ENCODE results near the gene MUC4. TPM values are rescaled to one million over a fixed set of nuclear protein-coding genes. Genes with fewer than 3 reads are reported as not detected.

The MUC4 gene
- polyA plus RNA-seq, 1 of the 3 experiments (the other 2 are of a cell fraction) = 0.07 TPM

GRCh38 chr3:195766671-195767070 is 45.1 kb downstream of the MUC4 start:
- no peaks in the 10 kb centered on the region for H3F3A ChIP-seq (replicated peaks; ENCODE audit: insufficient read depth)
- H3K79me2 ChIP-seq (ENCODE audit: insufficient read depth) = no peaks in the 10 kb centered on the region
- DNase-seq = no peak
- no peaks in the 10 kb centered on the region for H4K20me1 ChIP-seq (ENCODE audit: insufficient read depth)
- no peaks in the 10 kb centered on the region for H3K36me3 ChIP-seq (replicated peaks in 1 of 2; ENCODE audit: control insufficient read depth in 1 of 2, insufficient read depth in 2 of 2, low read length in 1 of 2)
- peaks cover 7% of the 10 kb centered on the region; the same call in 1 of the 2 replicates for H3K27me3 ChIP-seq (ENCODE audit: insufficient read depth)
- no peaks in the 10 kb centered on the region for H3K9me2 ChIP-seq
- ChIA-PET CTCF (interaction anchor here (1.1 kb wide), 1 partner anchor 83 kb away, joined by 3 read pairs; no protein-coding TSS in a partner anchor), POLR2A (no interaction called here)
- TF ChIP-seq TCF12 (IDR thresholded peaks at IDR 0.05) = no peak
- no peak for TF ChIP-seq REST (IDR thresholded peaks at IDR 0.05; ENCODE audit: low read depth, low read length)
- no peak for TF ChIP-seq SMC3 (IDR thresholded peaks at IDR 0.05; ENCODE audit: low read depth, low read length)
- TF ChIP-seq GATA2 (CRISPR knock-in tag; IDR thresholded peaks at IDR 0.05) = no peak
- no peak overlapping the region for H3K9ac ChIP-seq
- no peak overlapping the region for H2AFZ ChIP-seq (ENCODE audit: low read depth)
- no peak overlapping the region for H3K4me2 ChIP-seq
- no peaks in the 10 kb centered on the region; a peak in 1 of 4 replicates for H3K4me1 ChIP-seq (ENCODE audit: control insufficient read depth in 1 of 2, insufficient read depth in 2 of 2, low read depth in 1 of 2, low read length in 1 of 2)
- WGBS (ENCODE audit: low lambda C conversion rate) = 76% methylated on average over 5 of the region's 14 CpGs
- H3K9me3 ChIP-seq = no peaks in the 10 kb centered on the region
- no peak overlapping the region for H3K27ac ChIP-seq (ENCODE audit: low read depth in 2 of 2, low read length in 1 of 2)
- no peak overlapping the region for H3K4me3 ChIP-seq (ENCODE audit: low read depth in 2 of 2, low read length in 1 of 2)

GRCh38 chr3:195764961-195765706 is 46.6 kb downstream of the MUC4 start:
- H3K4me1 ChIP-seq (ENCODE audit: control insufficient read depth in 1 of 2, insufficient read depth in 2 of 2, low read depth in 1 of 2, low read length in 1 of 2) = no peaks in the 10 kb centered on the region; a peak in 1 of 4 replicates
- H3K79me2 ChIP-seq (ENCODE audit: insufficient read depth) = no peaks in the 10 kb centered on the region
- H3K36me3 ChIP-seq (replicated peaks in 1 of 2; ENCODE audit: control insufficient read depth in 1 of 2, insufficient read depth in 2 of 2, low read length in 1 of 2) = no peaks in the 10 kb centered on the region
- H3K27me3 ChIP-seq (ENCODE audit: insufficient read depth) = peaks cover 20% of the 10 kb centered on the region; the same call in 1 of the 2 replicates
- no peak overlapping the region for H2AFZ ChIP-seq (ENCODE audit: low read depth)
- peak; percentile 21 for DNase-seq
- H3F3A ChIP-seq (replicated peaks; ENCODE audit: insufficient read depth) = no peaks in the 10 kb centered on the region
- H3K4me2 ChIP-seq = no peak overlapping the region
- POLR2A ChIA-PET = no interaction called here
- no peak overlapping the region for H3K9ac ChIP-seq
- CTCF ChIA-PET = interaction anchor here (1.1 to 1.9 kb wide), 2 partner anchors 84 to 86 kb away, joined by 3 to 7 read pairs; no protein-coding TSS in a partner anchor
- H3K9me3 ChIP-seq = no peaks in the 10 kb centered on the region
- no peak overlapping the region for H3K27ac ChIP-seq (ENCODE audit: low read depth in 2 of 2, low read length in 1 of 2)
- H3K9me2 ChIP-seq = no peaks in the 10 kb centered on the region
- WGBS (ENCODE audit: low lambda C conversion rate) = 63% methylated on average over 10 of the region's 28 CpGs
- no peaks in the 10 kb centered on the region for H4K20me1 ChIP-seq (ENCODE audit: insufficient read depth)
- H3K4me3 ChIP-seq (ENCODE audit: low read depth in 2 of 2, low read length in 1 of 2) = no peak overlapping the region
- no peak for TF ChIP-seq FOSL2 (IDR thresholded peaks at IDR 0.05; ENCODE audit: borderline replicate concordance, low read depth)
- no peak for TF ChIP-seq NFIC (IDR thresholded peaks at IDR 0.05; ENCODE audit: borderline replicate concordance)
- no peak for TF ChIP-seq RXRA (IDR thresholded peaks at IDR 0.05; ENCODE audit: borderline replicate concordance, low read depth)
- TF ChIP-seq EZH2phosphoT487 (IDR thresholded peaks at IDR 0.05; ENCODE audit: borderline replicate concordance, low read depth) = no peak
- TF ChIP-seq RAD21 (IDR thresholded peaks at IDR 0.05; ENCODE audit: low read length) = no peak
- TF ChIP-seq JUND (IDR thresholded peaks at IDR 0.05) = no peak
- TF ChIP-seq USF2 (IDR thresholded peaks at IDR 0.05; ENCODE audit: borderline replicate concordance, low read depth, low read length) = no peak
- TF ChIP-seq SIN3A (IDR thresholded peaks at IDR 0.05; ENCODE audit: borderline replicate concordance, low read depth, low read length) = no peak
- TF ChIP-seq POLR2AphosphoS5 (IDR thresholded peaks at IDR 0.05; ENCODE audit: low read depth, low read length) = no peak
- no peak for TF ChIP-seq MAX (IDR thresholded peaks at IDR 0.05; ENCODE audit: low read depth)
- TF ChIP-seq GATA2 (CRISPR knock-in tag; IDR thresholded peaks at IDR 0.05) = no peak
- no peak for TF ChIP-seq USF1 (IDR thresholded peaks at IDR 0.05; ENCODE audit: borderline replicate concordance, low read depth)
- no peak for TF ChIP-seq MEF2A (IDR thresholded peaks at IDR 0.05; ENCODE audit: borderline replicate concordance, low read depth)
- TF ChIP-seq ELF1 (IDR thresholded peaks at IDR 0.05) = no peak
- no peak for TF ChIP-seq CTCF (IDR thresholded peaks at IDR 0.05)
